NOMO-1 (cell line): ENCODE results near the gene SLC12A2.

Experiments
- DNase-seq, 2 experiments: peaks; one replicate each; lab custom pipeline; 2025; ENCODE audit not compliant: unreplicated experiment in 2 of 2; lab: John Stamatoyannopoulos, UW

Gene SLC12A2

GRCh38 chr5:128093368-128093767 is 9.8 kb downstream of the SLC12A2 start:
- no peak for DNase-seq

- no peak for DNase-seq
Observed at GRCh38 chr5:128097224-128097623, 13.7 kb downstream of the SLC12A2 start.

DNA sequence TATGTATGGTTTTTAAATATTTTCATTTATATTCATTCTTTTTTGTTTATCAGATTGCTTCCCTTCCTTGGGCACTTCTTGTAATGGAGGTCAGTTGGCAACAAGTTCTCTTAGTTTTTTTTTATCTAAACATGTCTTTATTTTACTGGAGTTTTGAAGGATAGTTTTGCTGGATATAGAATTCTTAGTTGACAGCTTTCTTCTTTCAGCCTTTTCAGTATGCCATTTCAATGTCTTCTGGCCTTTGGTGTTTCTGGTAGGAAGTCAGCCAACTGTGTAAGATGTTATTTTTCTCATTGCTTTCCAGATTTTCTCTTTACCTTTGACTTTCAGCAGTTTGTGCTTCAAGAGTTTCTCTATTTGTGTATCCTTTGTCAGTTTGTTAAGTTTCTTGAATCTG is 14.2 kb downstream of the SLC12A2 start:
- DNase-seq = no peak

GRCh38 chr5:128099944-128100343 is 16.4 kb downstream of the SLC12A2 start:
- DNase-seq = no peak

GRCh38 chr5:128100860-128101557 is 17.4 kb downstream of the SLC12A2 start:
- no peak for DNase-seq

GRCh38 chr5:128101676-128102075 is 18.1 kb downstream of the SLC12A2 start:
- DNase-seq = no peak

DNA sequence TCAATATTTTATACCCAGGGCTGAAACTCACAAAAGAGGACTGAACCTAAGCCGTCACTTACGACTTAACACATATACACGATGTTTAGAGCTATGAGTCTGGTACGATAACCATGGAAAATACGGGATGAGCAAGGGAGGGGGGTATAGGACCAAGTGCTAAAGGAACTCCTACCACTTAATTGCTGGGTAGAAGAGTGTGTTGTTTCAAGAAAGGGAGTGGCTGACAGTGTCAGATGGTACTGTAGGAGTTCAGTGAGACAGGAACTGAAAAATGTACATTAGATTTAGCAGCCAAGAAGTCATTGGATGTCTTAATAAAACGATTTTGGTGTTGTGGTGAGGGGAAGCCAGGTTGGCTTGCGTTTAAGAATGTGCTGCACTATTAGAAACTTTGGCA is 21.6 kb downstream of the SLC12A2 start:
- DNase-seq = no peak

GRCh38 chr5:128109138-128109537 is 25.6 kb downstream of the SLC12A2 start:
- DNase-seq = no peak

- DNase-seq = no peak
Observed at GRCh38 chr5:128109766-128110165, 26.2 kb downstream of the SLC12A2 start.

GRCh38 chr5:128111818-128112448 is 28.4 kb downstream of the SLC12A2 start:
- DNase-seq = no peak

GRCh38 chr5:128116445-128116844 is 32.9 kb downstream of the SLC12A2 start:
- no peak for DNase-seq

GRCh38 chr5:128118214-128118613 is 34.6 kb downstream of the SLC12A2 start:
- DNase-seq = no peak

DNA sequence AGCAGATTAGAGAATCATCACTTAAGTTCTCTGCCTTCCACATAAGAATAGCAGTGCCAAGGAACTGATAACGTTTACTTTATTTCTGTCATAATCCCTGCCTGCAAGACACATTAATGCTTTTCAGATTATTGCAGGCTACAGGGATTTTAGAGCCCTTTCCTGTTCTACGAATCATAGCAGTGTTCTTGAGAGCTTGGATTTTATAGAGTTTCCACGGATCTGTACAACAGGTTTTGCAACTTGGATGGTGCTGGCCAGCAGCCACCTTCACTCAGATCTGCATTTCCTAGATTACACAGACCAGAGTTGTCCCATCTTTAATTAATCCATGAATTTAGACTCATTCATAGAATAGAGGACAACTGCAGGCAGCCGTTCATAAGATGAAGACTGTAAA is 38.1 kb downstream of the SLC12A2 start:
- DNase-seq = no peak

DNA sequence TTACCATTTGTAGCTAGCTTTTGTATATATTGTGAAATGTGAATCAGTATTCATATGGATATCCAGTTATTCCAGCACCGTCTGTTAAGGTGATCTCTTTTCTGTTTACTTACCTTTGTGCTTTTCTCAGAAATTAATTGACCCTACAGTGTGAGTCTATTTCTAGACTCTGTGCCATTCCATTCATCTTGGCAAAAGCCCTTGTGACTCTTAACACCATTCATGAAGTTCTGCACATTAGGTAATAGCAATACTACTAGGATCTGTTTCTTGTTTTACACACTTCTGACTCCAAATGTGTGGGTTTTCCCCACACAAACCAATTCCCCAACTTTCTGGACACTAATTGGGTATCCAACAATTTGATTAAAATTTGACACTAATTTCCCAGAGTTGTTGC is 40.4 kb downstream of the SLC12A2 start:
- DNase-seq = no peak

DNA sequence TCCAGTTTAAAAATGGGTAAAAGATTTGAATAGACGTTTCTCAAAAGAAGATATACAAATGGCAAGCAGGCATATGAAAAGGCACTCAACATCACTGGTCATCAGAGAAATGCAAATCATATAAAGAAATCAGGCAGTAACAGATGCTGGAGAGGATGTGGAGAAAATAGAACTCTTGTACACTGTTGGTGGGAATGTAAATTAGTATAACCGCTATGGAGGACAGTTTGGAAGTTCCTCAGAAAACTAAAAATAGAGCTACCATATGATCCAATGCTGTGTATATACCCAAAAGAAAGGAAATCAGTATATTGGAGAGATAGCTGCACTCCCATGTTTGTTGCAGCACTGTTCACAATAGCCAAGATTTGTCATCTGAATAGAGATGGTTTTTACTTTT is 42.7 kb downstream of the SLC12A2 start:
- DNase-seq = no peak

DNA sequence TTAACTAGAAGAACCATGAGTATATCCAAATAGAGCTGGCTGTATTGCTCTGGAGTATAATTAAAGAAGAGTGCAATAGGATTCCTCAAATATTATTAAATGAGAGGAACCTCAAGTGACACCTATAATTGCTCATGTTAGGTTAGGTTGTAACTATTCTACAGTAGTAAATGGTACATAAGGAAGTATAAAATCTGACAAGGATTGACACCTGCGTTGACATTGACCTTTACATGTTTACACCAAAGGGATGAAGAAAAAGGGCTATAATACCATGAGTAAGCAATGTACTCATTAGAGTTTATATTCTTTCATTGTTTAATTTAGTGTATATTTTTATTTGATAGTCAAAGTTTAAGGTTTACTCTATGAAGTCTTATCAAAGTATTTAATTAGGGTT is 48.9 kb downstream of the SLC12A2 start:
- DNase-seq = no peak

DNA sequence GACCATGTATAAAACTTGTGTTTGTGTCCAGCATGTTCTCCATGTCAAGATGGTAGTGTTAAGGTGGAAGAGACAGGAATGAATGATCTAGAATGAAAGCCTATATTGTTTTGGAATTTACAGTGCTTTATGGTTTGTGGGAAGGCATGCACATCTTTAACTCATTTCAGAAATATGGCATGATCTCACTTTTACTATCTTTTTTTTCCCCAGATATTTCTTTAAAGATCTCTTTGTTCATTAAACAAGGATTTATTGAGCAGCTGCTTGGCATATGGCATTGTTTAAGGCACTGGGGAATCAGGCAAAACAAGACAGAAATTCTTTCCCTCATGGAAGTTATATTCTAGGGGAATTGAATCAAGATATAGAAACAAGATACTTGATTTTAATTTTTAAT is 51.7 kb downstream of the SLC12A2 start:
- DNase-seq = no peak

GRCh38 chr5:128143911-128144310 is 60.3 kb downstream of the SLC12A2 start:
- DNase-seq = no peak

GRCh38 chr5:128144491-128144890 is 60.9 kb downstream of the SLC12A2 start:
- DNase-seq = no peak

GRCh38 chr5:128146671-128147070 is 63.1 kb downstream of the SLC12A2 start:
- no peak for DNase-seq

- no peak for DNase-seq
Observed at GRCh38 chr5:128154943-128155342, 71.4 kb downstream of the SLC12A2 start.

GRCh38 chr5:128155776-128156175 is 72.2 kb downstream of the SLC12A2 start:
- DNase-seq = no peak

- no peak for DNase-seq
Observed at GRCh38 chr5:128156521-128156920, 73.0 kb downstream of the SLC12A2 start.
